Lung (tissue), 12 donors: Measurements from ENCODE around the gene ANG. TPM values are rescaled to one million over a fixed set of nuclear protein-coding genes. Genes with fewer than 3 reads are reported as not detected.
"Not testable (repeated sequence)": the region's sequence is repeated elsewhere in the genome, so short reads cannot be mapped to it uniquely, and the experiment has no call there.

Experiments
- ATAC-seq: fragments of 200-7000 bp; cut with Tn5 transposase; one replicate; pipeline ENCODE4 v1.9.1; 2020; ENCODE audit warnings: moderate number of reproducible peaks; ENCODE audit not compliant: insufficient read depth, low FRiP score
- DNase-seq, 3 donors: peaks; one replicate each; pipeline ENCODE4 v3.0.0-alpha.2; 2013 to 2017
- H3K27ac ChIP-seq, 2 donors: one replicate each; pipeline ENCODE4 v1.5.1; 2013; ENCODE audit warnings: mild to moderate bottlenecking in 2 of 2, moderate library complexity in 2 of 2, control low read depth in 1 of 2, inconsistent platforms in 1 of 2, low read depth in 1 of 2, low read length in 1 of 2
- H3K27me3 ChIP-seq, 3 donors: one replicate each; pipeline ENCODE4 v1.5.1; 2013; ENCODE audit warnings: low read length in 2 of 3; ENCODE audit not compliant: control insufficient read depth in 3 of 3, insufficient read depth in 3 of 3
- H3K36me3 ChIP-seq, 4 donors: one replicate each; pipeline ENCODE4 v1.5.1; 2013; ENCODE audit warnings: low read length in 4 of 4, mild to moderate bottlenecking in 1 of 4, moderate library complexity in 1 of 4; ENCODE audit not compliant: control insufficient read depth in 4 of 4, insufficient read depth in 4 of 4
- H3K4me1 ChIP-seq, 5 donors: one replicate each; pipeline ENCODE4 v1.5.1; 2013; ENCODE audit warnings: low read length in 5 of 5, mild to moderate bottlenecking in 2 of 5, moderate library complexity in 1 of 5; ENCODE audit not compliant: control insufficient read depth in 5 of 5, insufficient read depth in 5 of 5
- H3K4me3 ChIP-seq: one replicate; pipeline ENCODE4 v1.5.1; 2013; ENCODE audit warnings: mild to moderate bottlenecking, control low read depth, moderate library complexity
- H3K9ac ChIP-seq, 2 donors: one replicate each; pipeline ENCODE4 v1.5.1; 2013; ENCODE audit warnings: low read length in 2 of 2, control low read depth in 1 of 2; ENCODE audit not compliant: insufficient read depth in 1 of 2
- H3K9me3 ChIP-seq, 4 donors: one replicate each; pipeline ENCODE4 v1.5.1; 2013; ENCODE audit warnings: low read length in 3 of 4, mild to moderate bottlenecking in 1 of 4, moderate library complexity in 1 of 4; ENCODE audit not compliant: control insufficient read depth in 4 of 4, insufficient read depth in 3 of 4
- WGBS, 2 donors: extraction: QIAGEN DNeasy Blood & Tissue Kit; methylation state at CpG; one replicate each; pipeline ENCODE4 v1.1.7; 2013; 5-methylcytosine and 5-hydroxymethylcytosine counted together
- polyA plus RNA-seq, 2 donors: library from polyadenylated mRNA; stranded (reverse); fragments of 200-250 nt; gene quantifications; one replicate each; pipeline ENCODE4 v1.2.1, GENCODE V29; 2013
- total RNA-seq, 2 donors: library from RNA; depleted of rRNA in 1 of 2; stranded (reverse); fragments of >200 nt in 1 of 2; gene quantifications; one replicate each; pipeline ENCODE4 v1.2.1, GENCODE V29; 2014 to 2021
- TF ChIP-seq, protein P1 (sequence below): IDR thresholded peaks from 2 replicates; pipeline ENCODE4 v1.5.1; 2012; ENCODE audit warnings: mild to moderate bottlenecking; ENCODE audit errors: control extremely low read depth, extremely low read depth
- donor health status: control.
- donor health status: control.
- donor health status: Bipolar disorder and iron deficiency.
- donor health status: healthy.
- donor health status: DM: yes; HTN: yes; CAD: no.

ANG gene
- total and polyA plus RNA-seq, 4 donors = 14.0 to 27.5 (median 18.0) TPM

DNA sequence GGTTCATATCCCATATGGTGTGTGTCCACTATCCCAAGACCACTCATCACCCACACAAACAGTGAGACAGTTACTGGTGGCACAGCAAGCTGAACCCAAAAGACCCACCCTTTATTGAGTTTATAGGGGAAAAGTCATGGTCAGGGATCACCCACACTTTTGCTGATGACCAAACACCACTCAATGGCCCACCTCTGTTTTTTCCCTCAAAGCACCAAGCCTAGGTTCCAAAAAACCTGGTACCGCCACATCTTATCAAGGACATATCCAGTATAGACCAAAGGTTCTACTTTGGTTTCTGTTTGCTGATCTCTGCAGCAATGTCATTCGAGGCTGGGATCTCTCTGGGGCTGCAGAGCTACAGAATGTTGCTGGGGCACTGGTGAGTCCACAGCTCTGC is 27.4 kb upstream of the ANG start:
- Histone ChIP-seq H3K36me3 (no peaks in the 10 kb centered on the region), H3K4me3 (no peak overlapping the region), H3K27me3 (peaks cover 0 to 75% (median 37%) of the 10 kb centered on the region in 3 donors), H3K4me1 (peaks cover 0 to 6% (median 0%) of the 10 kb centered on the region in 5 donors), H3K9me3 (peaks cover 0 to 3% (median 0%) of the 10 kb centered on the region in 4 donors), H3K9ac (no peak overlapping the region), H3K27ac (no peak overlapping the region)
- 78 to 83% methylated on average over 2 of the region's 2 CpGs for WGBS, 2 donors
- ATAC-seq = no peak
- TF ChIP-seq, protein P1, sequence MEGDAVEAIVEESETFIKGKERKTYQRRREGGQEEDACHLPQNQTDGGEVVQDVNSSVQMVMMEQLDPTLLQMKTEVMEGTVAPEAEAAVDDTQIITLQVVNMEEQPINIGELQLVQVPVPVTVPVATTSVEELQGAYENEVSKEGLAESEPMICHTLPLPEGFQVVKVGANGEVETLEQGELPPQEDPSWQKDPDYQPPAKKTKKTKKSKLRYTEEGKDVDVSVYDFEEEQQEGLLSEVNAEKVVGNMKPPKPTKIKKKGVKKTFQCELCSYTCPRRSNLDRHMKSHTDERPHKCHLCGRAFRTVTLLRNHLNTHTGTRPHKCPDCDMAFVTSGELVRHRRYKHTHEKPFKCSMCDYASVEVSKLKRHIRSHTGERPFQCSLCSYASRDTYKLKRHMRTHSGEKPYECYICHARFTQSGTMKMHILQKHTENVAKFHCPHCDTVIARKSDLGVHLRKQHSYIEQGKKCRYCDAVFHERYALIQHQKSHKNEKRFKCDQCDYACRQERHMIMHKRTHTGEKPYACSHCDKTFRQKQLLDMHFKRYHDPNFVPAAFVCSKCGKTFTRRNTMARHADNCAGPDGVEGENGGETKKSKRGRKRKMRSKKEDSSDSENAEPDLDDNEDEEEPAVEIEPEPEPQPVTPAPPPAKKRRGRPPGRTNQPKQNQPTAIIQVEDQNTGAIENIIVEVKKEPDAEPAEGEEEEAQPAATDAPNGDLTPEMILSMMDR = no peak
- no peak for DNase-seq

DNA sequence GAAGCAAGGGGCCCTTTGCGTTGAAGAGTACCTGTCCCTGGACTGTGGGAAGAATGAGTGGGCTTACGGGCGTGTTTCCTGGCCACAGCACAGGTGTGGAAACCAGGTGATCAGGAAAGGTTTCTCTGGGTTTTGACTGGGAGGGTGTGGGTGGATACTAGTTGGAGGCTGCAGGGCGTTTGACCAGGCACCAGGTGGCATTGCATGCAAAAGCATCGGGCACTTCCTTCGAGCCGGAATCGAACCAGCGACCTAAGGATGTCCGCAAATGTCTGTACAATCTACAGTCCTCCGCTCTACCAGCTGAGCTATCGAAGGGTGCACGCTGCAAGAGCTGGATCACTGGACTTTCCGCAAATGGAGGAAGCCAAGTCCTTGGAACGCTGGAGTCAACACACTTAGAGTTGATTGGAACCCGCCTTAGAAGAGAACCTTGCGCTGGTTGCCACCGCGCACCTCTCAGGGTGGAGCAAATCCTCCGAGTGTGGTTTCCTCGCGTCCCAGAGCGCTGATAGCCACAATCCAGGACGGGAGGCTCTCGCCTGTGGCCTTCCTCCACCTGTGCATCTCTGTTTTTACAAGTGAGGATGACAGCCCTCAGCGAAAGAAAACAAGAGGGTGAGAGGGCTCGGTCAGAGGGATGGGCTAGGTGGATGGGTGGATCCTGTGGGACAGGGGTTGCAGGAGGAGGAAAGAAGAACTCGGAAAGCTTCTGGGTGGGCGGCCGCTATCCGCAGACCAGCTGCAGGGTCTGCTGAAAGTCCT is 25.4 kb upstream of the ANG start:
- TF ChIP-seq, protein P1 = peak; percentile 34
- no peaks in the 10 kb centered on the region for H3K36me3 ChIP-seq
- peaks cover 0 to 57% (median 25%) of the 10 kb centered on the region in 3 donors for H3K27me3 ChIP-seq
- H3K4me3 ChIP-seq = no peak overlapping the region
- peak; percentile 46 to 65 (median 56) for DNase-seq
- H3K9ac ChIP-seq = no peak overlapping the region
- peak; percentile 70 for ATAC-seq
- H3K27ac ChIP-seq = no peak overlapping the region
- peaks cover 0 to 6% (median 0%) of the 10 kb centered on the region in 5 donors for H3K4me1 ChIP-seq
- WGBS, 2 donors = 1 to 3% methylated on average over 31 of the region's 31 CpGs
- peaks cover 0 to 2% (median 0%) of the 10 kb centered on the region in 4 donors for H3K9me3 ChIP-seq

DNA sequence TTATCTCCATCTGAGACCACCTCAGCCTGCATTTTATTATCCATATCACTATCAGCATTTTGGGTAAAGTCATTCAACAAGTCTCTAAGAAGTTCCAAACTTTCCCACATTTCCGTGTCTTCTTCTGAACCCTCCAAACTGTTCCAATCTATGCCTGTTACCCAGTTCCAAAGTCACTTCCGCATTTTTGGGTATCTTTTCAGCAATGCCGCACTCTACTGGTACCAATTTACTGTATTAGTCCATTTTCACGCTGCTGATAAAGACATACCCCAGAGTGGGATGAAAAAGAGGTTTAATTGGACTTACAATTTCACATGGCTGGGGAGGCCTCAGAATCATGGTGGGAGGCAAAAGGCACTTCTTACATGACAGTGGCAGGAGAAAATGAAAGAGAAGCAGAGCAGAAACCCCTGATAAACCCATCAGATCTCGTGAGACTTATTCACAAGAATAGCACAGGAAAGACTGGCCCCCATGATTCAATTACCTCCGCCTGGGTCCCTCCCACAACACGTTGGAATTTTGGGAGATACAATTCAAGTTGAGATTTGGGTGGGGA is 22.1 kb upstream of the ANG start:
- WGBS, 2 donors = 78 to 82% methylated on average over 7 of the region's 7 CpGs
- H3K9me3 ChIP-seq, H3K27ac ChIP-seq, DNase-seq, ATAC-seq, H3K4me3 ChIP-seq, H3K4me1 ChIP-seq, H3K9ac ChIP-seq, H3K36me3 ChIP-seq: not testable (repeated sequence)
- H3K27me3 ChIP-seq = peaks cover 0 to 32% (median 22%) of the 10 kb centered on the region in 3 donors

DNA sequence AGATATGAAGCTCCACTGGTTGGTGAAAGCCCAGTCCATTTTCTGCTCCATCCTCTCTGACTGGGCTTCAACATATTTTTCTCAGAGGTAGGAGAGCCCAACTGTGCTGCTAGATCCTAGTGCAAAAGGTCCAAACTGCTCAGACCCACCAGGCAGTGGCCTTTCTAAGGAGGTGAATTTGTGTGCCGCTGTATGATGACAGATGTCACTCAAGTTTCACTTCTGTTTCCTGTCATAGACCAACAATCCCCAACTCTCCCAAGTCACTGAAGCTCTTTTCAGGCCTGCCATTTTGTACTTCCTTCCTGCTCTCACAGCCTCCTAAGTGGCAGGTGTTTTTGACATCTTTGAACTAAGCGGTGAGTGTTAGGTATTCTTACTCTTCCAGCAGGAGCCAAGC is 20.6 kb upstream of the ANG start:
- TF ChIP-seq, protein P1 = no peak
- peaks cover 0 to 6% (median 0%) of the 10 kb centered on the region in 5 donors for H3K4me1 ChIP-seq
- no peak for ATAC-seq
- no peak overlapping the region for H3K27ac ChIP-seq
- no peak overlapping the region for H3K9ac ChIP-seq
- H3K27me3 ChIP-seq = peaks cover 0 to 19% (median 15%) of the 10 kb centered on the region in 3 donors
- WGBS, 2 donors = 33 to 56% methylated on average over 2 of the region's 2 CpGs
- DNase-seq = no peak
- no peaks in the 10 kb centered on the region for H3K36me3 ChIP-seq
- H3K9me3 ChIP-seq = no peaks in the 10 kb centered on the region
- no peak overlapping the region for H3K4me3 ChIP-seq
